ENCODE measurements around the gene PLAC1. TPM values are rescaled to one million over a fixed set of nuclear protein-coding genes. Genes with fewer than 3 reads are reported as not detected.

PLAC1 gene
- total RNA-seq, 1 experiment from 2014 or later, result not detected

DNA sequence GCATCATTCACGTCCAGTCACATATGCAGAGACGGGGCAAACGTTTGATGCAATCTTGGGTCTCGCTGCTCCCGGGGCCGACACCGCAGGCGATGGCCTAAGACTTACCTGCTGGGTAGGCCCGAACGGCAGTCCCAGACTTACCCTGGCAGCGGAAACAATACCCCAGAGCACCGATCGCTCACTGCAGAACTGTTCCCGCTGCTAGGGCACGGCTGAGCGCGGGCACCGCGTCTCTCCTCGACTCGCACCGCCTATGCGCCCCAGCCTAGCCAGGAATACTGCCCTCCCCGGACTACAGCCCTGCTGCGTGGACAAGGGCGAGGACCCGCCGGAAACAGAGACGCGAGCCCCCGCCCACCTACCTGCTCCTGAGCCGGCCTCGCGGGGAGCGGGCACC is 112.1 kb downstream of the PLAC1 start (continued):
- TF ChIP-seq, protein P1, sequence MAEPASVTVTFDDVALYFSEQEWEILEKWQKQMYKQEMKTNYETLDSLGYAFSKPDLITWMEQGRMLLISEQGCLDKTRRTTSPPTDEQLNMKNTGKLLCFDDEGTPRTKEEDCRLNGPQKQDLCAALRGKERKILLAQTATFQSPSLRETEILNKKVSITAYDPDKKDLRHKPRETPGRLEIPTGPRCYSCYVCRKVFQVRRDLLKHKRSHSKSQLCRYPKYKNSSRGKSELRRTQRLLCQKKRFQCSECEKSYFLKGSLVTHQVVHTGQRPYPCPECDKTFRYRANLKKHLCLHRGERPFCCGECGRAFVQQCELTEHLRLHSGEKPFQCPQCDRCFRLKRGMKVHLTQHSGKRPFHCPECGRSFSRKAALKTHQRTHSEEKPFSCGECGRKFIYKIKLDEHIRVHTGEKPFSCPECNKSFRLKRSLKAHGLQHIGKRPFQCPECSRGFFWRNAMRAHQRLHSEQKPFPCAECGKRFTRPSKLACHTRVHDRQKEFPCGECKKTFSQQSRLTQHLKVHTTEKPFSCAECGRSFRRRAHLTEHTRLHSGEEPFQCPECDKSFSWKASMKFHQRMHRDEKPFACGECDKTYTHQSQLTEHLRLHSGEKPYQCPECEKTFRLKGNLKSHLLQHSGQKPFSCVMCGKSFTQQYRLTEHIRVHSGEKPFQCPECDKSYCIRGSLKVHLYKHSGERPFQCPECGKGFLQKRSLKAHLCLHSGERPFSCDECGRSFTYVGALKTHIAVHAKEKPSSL (CRISPR knock-in tag; conservative IDR thresholded peaks at IDR 0.05), result no peak
- TF ChIP-seq HMGA2 (CRISPR knock-in tag; IDR thresholded peaks at IDR 0.05), result no peak

DNA sequence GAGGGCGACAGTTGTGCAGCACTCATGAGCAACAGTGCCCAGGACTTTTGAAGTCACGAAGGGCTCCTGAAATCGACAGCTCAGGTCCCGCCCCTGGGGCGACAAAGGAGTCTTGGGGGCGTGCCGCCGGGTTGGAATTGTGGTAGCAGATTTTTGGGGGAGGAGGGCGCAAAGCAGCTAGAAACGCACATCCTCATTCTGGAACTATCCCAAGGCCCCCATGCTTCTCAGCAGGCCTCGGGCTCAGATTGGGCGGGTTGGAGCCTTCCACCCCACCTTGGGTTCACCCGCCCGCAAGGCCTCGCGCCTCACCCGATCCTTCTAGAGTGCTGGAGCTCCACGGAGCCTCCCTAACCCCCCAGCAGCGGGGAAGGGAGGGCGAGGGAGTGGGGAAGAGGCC is 112.8 kb downstream of the PLAC1 start:
- ChIA-PET POLR2A (no interaction called here), CTCF (interaction anchor here (1.4 to 1.6 kb wide), 2 partner anchors 25 to 219 kb away, joined by 6 read pairs; no protein-coding TSS in a partner anchor)
- peaks cover 58% of the 10 kb centered on the region for H3K4me1 Mint-ChIP-seq
- TF ChIP-seq NR1H2 (CRISPR knock-in tag; IDR thresholded peaks at IDR 0.05), result no peak
- TF ChIP-seq, protein P2, sequence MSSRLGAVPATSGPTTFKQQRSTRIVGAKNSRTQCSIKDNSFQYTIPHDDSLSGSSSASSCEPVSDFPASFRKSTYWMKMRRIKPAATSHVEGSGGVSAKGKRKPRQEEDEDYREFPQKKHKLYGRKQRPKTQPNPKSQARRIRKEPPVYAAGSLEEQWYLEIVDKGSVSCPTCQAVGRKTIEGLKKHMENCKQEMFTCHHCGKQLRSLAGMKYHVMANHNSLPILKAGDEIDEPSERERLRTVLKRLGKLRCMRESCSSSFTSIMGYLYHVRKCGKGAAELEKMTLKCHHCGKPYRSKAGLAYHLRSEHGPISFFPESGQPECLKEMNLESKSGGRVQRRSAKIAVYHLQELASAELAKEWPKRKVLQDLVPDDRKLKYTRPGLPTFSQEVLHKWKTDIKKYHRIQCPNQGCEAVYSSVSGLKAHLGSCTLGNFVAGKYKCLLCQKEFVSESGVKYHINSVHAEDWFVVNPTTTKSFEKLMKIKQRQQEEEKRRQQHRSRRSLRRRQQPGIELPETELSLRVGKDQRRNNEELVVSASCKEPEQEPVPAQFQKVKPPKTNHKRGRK (CRISPR knock-in tag; IDR thresholded peaks at IDR 0.05; ENCODE audit: borderline replicate concordance), result no peak
- H3K36me3 Mint-ChIP-seq, result no peaks in the 10 kb centered on the region
- DNase-seq (ENCODE audit: low spot score) (peak; percentile 28), ATAC-seq (no peak)
- peak overlapping the region; percentile 84 for H3K4me3 Mint-ChIP-seq
- H3K27me3 Mint-ChIP-seq (ENCODE audit: low read depth), result peaks cover 55% of the 10 kb centered on the region
- H3K27ac Mint-ChIP-seq, result no peak overlapping the region
- no peaks in the 10 kb centered on the region for H3K9me3 Mint-ChIP-seq

DNA sequence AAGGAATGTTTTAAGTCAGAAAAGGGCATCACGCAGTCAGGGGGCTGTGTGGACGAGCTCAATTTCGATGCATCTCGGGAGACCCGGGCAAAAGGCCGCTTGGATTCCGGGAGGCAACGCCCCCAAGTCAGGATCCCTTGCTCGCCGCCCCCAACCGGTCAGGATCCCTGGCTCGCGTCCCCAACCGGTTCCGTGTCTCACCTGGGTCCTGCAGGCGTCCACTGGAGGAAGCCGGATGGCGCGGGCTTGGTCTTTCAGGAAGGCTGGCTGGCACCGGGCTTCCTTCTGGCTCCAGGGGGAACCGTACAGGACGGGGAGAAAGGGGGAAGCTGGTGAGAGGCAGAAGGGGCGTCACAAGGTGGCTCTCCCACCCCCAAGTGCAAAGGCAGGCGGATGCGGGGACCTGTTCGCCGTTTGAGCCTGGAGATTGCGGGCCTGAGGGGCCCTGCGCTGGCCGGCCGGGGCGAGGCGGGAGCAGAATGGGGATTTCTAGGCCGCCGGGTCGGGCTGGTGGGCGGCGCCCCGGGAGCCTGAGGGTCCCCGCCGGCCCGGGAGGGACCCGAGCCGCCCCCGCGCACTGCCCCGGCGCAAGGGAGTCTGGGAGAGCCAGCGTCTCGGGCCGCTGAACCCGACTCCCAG is 113.6 kb downstream of the PLAC1 start:
- peak; percentile 7 for ATAC-seq
- POLR2A ChIA-PET, result interaction anchor here (0.5 to 1.2 kb wide), 2 partner anchors 12 to 24 kb away, joined by 3 to 4 read pairs; no protein-coding TSS in a partner anchor

DNA sequence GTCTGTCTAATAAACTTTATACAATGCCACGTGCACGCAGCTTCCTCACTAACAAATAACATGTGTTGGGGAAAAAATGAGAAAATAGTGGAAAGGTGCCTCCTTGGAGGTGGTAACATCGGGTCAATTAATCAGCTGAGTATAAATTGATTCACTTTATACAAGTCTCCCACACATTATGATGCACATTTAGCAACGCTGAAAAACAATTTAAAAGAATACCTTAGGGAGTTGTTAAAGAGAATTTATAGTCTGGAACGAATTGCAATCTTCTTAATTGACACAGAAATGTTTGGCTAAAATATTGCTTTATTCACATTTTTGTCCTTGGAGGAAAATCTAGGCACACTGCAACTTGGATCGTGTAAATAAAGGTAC is 114.1 kb downstream of the PLAC1 start:
- no peak for ATAC-seq
- Mint-ChIP-seq H3K4me3 (peak overlapping the region; percentile 68), H3K9me3 (no peaks in the 10 kb centered on the region), H3K27ac (no peak overlapping the region), H3K27me3 (ENCODE audit: low read depth) (peaks cover 46% of the 10 kb centered on the region), H3K36me3 (no peaks in the 10 kb centered on the region), H3K4me1 (peaks cover 52% of the 10 kb centered on the region)
- no peak for DNase-seq (ENCODE audit: low spot score)
- ChIA-PET POLR2A (interaction anchor here (1.2 kb wide), 1 partner anchor 23 kb away, joined by 4 read pairs; no protein-coding TSS in a partner anchor), CTCF (no interaction called here)
- TF ChIP-seq ZNF138 (CRISPR knock-in tag; conservative IDR thresholded peaks at IDR 0.05), result no peak
- TF ChIP-seq, protein P3, sequence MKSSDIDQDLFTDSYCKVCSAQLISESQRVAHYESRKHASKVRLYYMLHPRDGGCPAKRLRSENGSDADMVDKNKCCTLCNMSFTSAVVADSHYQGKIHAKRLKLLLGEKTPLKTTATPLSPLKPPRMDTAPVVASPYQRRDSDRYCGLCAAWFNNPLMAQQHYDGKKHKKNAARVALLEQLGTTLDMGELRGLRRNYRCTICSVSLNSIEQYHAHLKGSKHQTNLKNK (CRISPR knock-in tag; IDR thresholded peaks at IDR 0.05), result no peak
- TF ChIP-seq FOXK1 (CRISPR knock-in tag; IDR thresholded peaks at IDR 0.05), result no peak
- TF ChIP-seq GTF2I (CRISPR knock-in tag; conservative IDR thresholded peaks at IDR 0.05), result no peak
- TF ChIP-seq ZNF396 (CRISPR knock-in tag; IDR thresholded peaks at IDR 0.05; ENCODE audit: borderline replicate concordance), result no peak
- TF ChIP-seq TEAD1 (CRISPR knock-in tag; IDR thresholded peaks at IDR 0.05), result no peak

More for the DNA sequence above, 113.6 kb downstream of the PLAC1 start:
- peaks cover 46% of the 10 kb centered on the region for H3K27me3 Mint-ChIP-seq (ENCODE audit: low read depth)
- DNase-seq (ENCODE audit: low spot score), result peak; percentile 68
- H3K27ac Mint-ChIP-seq, result no peak overlapping the region
- peaks cover 52% of the 10 kb centered on the region for H3K4me1 Mint-ChIP-seq
- H3K36me3 Mint-ChIP-seq, result no peaks in the 10 kb centered on the region
- TF ChIP-seq, protein P4, sequence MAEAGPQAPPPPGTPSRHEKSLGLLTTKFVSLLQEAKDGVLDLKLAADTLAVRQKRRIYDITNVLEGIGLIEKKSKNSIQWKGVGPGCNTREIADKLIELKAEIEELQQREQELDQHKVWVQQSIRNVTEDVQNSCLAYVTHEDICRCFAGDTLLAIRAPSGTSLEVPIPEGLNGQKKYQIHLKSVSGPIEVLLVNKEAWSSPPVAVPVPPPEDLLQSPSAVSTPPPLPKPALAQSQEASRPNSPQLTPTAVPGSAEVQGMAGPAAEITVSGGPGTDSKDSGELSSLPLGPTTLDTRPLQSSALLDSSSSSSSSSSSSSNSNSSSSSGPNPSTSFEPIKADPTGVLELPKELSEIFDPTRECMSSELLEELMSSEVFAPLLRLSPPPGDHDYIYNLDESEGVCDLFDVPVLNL (CRISPR knock-in tag; IDR thresholded peaks at IDR 0.05; ENCODE audit: borderline replicate concordance, low read depth), result no peak
- TF ChIP-seq, protein P5, sequence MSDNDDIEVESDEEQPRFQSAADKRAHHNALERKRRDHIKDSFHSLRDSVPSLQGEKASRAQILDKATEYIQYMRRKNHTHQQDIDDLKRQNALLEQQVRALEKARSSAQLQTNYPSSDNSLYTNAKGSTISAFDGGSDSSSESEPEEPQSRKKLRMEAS (CRISPR knock-in tag; IDR thresholded peaks at IDR 0.05), result 0 out of 2 replicates have a peak, but pooled peaks have one; percentile 29
- TF ChIP-seq, protein P6, sequence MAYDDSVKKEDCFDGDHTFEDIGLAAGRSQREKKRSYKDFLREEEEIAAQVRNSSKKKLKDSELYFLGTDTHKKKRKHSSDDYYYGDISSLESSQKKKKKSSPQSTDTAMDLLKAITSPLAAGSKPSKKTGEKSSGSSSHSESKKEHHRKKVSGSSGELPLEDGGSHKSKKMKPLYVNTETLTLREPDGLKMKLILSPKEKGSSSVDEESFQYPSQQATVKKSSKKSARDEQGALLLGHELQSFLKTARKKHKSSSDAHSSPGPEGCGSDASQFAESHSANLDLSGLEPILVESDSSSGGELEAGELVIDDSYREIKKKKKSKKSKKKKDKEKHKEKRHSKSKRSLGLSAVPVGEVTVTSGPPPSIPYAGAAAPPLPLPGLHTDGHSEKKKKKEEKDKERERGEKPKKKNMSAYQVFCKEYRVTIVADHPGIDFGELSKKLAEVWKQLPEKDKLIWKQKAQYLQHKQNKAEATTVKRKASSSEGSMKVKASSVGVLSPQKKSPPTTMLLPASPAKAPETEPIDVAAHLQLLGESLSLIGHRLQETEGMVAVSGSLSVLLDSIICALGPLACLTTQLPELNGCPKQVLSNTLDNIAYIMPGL (CRISPR knock-in tag; IDR thresholded peaks at IDR 0.05), result no peak
- TF ChIP-seq PRRX2 (CRISPR knock-in tag; IDR thresholded peaks at IDR 0.05), result no peak
- TF ChIP-seq FOXJ3 (CRISPR knock-in tag; IDR thresholded peaks at IDR 0.05; ENCODE audit: borderline replicate concordance), result no peak
- no peaks in the 10 kb centered on the region for H3K9me3 Mint-ChIP-seq
- CTCF ChIA-PET, result interaction anchor here (1.4 to 1.6 kb wide), 2 partner anchors 24 to 220 kb away, joined by 6 read pairs; no protein-coding TSS in a partner anchor
- H3K4me3 Mint-ChIP-seq, result peak overlapping the region; percentile 84

Measured in WTC11 (cell line).